GM19023 (cell line): ENCODE data around the gene TM4SF4.

ENCODE experiments used
- ATAC-seq: cut with Tn5 transposase; IDR thresholded peaks from one replicate; pipeline ENCODE4 v1.9.1; 2021; ENCODE audit warnings: mild to moderate bottlenecking, moderate library complexity; ENCODE audit not compliant: unreplicated experiment

The TM4SF4 gene

GRCh38 chr3:149454746-149455145 lies 19.8 kb upstream of the TM4SF4 start:
- no peak for ATAC-seq

- no peak for ATAC-seq
Observed at GRCh38 chr3:149455366-149455765, 19.1 kb upstream of the TM4SF4 start.

DNA sequence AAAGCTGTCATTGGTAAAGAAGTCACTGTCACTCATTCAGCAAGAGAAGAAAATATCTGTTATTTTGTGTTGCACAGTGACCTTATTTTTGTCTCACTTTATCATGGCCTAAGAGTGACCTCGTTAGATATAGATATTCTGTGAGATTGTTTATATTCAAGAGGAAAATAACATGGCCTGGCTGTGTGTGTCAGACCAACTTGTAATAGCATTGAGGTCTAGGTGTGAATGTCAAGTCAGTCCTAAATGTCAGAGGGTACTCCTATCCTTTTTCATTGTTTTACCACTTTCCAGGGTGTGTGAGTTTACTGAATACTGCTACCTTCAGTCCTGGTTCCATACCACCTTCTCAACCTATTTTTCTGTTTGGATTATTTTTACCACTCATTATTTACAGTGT lies 18.5 kb upstream of the TM4SF4 start:
- ATAC-seq: no peak

DNA sequence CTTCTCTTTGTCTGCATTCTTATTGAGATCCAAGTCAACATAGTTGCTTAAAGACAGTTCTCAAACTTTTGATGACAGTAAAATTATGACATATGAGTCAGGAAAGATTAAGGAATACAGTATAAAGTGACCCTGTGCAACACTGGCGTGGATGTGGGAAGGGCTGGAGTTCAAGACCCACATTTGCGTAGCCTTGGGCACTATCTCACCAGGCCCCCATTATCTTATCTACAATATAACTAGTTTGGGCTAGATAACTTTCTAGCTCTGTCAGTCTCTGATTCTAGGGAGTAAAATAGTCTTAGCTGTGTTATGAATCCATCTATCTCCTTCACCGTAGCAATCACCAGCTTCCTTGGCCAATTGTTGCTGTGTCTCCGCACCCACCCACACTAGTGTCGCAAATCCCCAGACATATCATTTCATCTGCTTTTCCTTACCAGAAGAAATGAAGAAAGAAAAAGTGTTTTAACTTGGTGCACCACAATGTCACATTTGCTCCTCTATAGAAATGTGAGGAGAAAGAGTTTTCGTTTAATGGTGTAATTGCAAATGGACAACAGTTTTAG lies 14.9 kb upstream of the TM4SF4 start:
- ATAC-seq: no peak

DNA sequence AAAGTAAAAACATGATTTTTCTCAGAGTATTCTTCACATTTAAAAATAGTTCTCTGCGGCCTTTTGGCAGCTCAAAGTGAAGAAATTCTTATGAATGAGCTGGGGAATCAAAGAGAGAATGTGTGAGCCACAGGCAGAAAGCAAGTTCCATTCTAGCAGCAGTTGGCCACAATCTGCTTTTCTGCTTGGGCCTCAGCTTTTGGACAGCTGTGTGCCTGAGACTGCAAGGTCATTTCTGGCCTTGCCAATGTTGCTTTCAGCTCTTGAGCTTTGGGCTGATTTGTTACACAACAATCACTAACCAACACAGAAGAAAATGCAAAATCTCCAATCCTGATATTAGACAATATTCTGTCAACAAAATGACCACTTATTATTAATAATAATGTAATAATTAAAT lies 14.4 kb upstream of the TM4SF4 start:
- ATAC-seq: no peak

- ATAC-seq: no peak
Observed at GRCh38 chr3:149462051-149462450, 12.4 kb upstream of the TM4SF4 start.

- ATAC-seq: no peak
Observed at GRCh38 chr3:149462581-149463011, 11.9 kb upstream of the TM4SF4 start.

GRCh38 chr3:149463921-149464320 lies 10.6 kb upstream of the TM4SF4 start:
- no peak for ATAC-seq

DNA sequence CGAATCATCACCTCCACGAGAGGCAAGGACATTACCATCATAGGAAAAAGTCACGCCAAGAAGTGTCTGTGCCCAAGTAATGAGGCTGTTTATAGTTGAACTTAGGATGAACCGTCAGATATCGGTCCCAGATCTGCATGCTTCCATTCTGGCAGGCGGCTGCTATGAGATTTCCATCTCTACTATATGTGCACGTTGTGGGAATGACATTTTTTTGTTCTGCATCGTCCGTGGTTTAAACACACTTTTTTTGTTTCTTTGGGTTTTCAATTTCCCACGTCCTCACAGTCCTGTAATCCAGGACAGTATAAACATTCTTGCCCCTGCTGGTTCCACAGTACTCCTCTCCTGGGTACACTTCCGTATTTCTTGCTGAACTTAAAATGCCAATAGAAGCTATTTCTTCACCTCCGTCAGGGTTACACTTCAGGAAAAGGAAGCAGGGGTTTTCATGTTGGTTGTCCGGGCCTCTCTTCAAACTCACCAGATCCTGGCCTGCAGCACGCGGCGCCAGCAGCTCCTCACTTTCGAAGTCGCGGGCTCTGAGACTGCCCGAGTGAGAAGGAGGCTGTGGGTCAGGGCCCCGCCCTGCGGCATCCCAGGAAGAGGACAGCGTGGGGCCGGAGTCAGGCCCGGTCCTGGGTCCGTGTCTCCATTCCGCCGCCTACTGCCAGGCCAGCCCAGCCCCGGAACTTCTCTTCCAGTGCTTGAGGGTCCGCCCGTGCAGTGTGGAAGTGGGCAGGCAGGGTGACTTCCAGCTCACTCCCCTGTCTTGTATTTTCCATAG lies 9.8 kb upstream of the TM4SF4 start:
- ATAC-seq: no peak

GRCh38 chr3:149465351-149465883 lies 9.1 kb upstream of the TM4SF4 start:
- ATAC-seq: no peak

DNA sequence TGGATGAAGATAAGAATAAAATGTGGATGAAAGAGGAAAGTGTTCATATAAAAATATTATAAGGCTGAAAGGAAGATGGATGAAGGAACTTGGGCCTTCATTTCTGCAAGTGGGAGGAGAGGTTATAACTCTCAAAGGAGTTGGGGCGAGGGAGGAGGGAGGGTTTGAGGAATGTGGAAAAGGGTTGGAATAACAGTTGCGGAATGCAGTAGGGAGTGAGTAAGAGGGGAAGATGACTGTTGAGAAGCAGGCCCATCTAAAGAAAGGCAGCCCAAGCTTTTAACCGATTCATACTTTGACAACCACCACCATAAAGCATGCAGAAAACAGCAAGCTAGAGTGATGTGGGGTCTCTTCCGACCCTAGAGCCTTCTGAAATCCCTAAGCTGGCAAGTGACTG lies 8.3 kb upstream of the TM4SF4 start:
- ATAC-seq: no peak

GRCh38 chr3:149468504-149469212 lies 5.8 kb upstream of the TM4SF4 start:
- ATAC-seq: peak; percentile 87

GRCh38 chr3:149470381-149470780 lies 4.1 kb upstream of the TM4SF4 start:
- ATAC-seq: no peak

GRCh38 chr3:149472030-149472797 lies 2.3 kb upstream of the TM4SF4 start:
- no peak for ATAC-seq

GRCh38 chr3:149473357-149474249 lies 894 bp upstream of the TM4SF4 start:
- ATAC-seq: no peak

GRCh38 chr3:149475451-149476060 lies 1.1 kb downstream of the TM4SF4 start:
- no peak for ATAC-seq

- no peak for ATAC-seq
Observed at GRCh38 chr3:149476225-149476624, 1.7 kb downstream of the TM4SF4 start.

- no peak for ATAC-seq
Observed at GRCh38 chr3:149479621-149480325, 5.3 kb downstream of the TM4SF4 start.
